Measurements from ENCODE around the gene ZNF747.
A peak's percentile ranks its signal among the peaks of the same experiment; 100 is the strongest.

The ZNF747 gene

DNA sequence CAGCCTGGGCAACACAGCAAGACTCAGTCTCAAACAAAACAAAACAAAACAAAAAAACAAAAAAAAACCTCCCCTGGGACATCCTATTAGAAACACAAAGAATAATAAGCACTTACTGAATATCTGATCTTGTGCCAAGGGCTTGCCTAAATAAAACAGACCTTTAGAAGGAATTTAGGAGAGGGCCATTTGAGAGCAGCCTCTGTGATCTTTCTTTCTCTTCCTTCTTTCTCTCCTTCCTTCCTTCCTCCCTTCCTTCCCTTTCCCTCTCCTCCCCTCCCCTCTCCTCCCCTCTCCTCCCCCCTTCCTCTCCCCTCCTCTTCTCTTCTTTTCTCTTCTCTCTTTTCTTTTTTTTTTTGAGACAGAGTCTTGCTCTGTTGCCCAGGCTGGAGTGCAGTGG lies 49.8 kb downstream of the ZNF747 start:
- TF ChIP-seq, protein P1, sequence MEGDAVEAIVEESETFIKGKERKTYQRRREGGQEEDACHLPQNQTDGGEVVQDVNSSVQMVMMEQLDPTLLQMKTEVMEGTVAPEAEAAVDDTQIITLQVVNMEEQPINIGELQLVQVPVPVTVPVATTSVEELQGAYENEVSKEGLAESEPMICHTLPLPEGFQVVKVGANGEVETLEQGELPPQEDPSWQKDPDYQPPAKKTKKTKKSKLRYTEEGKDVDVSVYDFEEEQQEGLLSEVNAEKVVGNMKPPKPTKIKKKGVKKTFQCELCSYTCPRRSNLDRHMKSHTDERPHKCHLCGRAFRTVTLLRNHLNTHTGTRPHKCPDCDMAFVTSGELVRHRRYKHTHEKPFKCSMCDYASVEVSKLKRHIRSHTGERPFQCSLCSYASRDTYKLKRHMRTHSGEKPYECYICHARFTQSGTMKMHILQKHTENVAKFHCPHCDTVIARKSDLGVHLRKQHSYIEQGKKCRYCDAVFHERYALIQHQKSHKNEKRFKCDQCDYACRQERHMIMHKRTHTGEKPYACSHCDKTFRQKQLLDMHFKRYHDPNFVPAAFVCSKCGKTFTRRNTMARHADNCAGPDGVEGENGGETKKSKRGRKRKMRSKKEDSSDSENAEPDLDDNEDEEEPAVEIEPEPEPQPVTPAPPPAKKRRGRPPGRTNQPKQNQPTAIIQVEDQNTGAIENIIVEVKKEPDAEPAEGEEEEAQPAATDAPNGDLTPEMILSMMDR (IDR thresholded peaks at IDR 0.05; ENCODE audit: low read depth, low read length) = no peak
- no peak overlapping the region for H3K4me3 ChIP-seq (ENCODE audit: low read depth, low read length)
- DNase-seq (ENCODE audit: low read depth, low spot score) = no peak
- in situ Hi-C loops (cut with HindIII; ENCODE audit: low sequenced_read_pairs) = no loop called here

GRCh38 chr16:30482366-30482765 lies 52.3 kb downstream of the ZNF747 start:
- DNase-seq (ENCODE audit: low read depth, low spot score) = no peak
- TF ChIP-seq, protein P1 (IDR thresholded peaks at IDR 0.05; ENCODE audit: low read depth, low read length) = peak; percentile 26
- no peak overlapping the region for H3K4me3 ChIP-seq (ENCODE audit: low read depth, low read length)
- in situ Hi-C loops (cut with HindIII; ENCODE audit: low sequenced_read_pairs) = no loop called here

GRCh38 chr16:30481381-30481780 lies 53.3 kb downstream of the ZNF747 start:
- TF ChIP-seq, protein P1 (IDR thresholded peaks at IDR 0.05; ENCODE audit: low read depth, low read length) = no peak
- no peak overlapping the region for H3K4me3 ChIP-seq (ENCODE audit: low read depth, low read length)
- no peak for DNase-seq (ENCODE audit: low read depth, low spot score)
- in situ Hi-C loops (cut with HindIII; ENCODE audit: low sequenced_read_pairs) = no loop called here

Measured in astrocyte of the spinal cord (primary cell).